COLO668 (cell line): Measurements from ENCODE around the gene RNU1-3.
"Not testable (repeated sequence)": the region's sequence is repeated elsewhere in the genome, so short reads cannot be mapped to it uniquely, and the experiment has no call there.

Experiments
- DNase-seq: peaks from one replicate; lab custom pipeline; 2025; ENCODE audit not compliant: unreplicated experiment; lab: John Stamatoyannopoulos, UW

The RNU1-3 gene

GRCh38 chr1:16621300-16621658 is 45.5 kb downstream of the RNU1-3 start:
- no peak for DNase-seq

DNA sequence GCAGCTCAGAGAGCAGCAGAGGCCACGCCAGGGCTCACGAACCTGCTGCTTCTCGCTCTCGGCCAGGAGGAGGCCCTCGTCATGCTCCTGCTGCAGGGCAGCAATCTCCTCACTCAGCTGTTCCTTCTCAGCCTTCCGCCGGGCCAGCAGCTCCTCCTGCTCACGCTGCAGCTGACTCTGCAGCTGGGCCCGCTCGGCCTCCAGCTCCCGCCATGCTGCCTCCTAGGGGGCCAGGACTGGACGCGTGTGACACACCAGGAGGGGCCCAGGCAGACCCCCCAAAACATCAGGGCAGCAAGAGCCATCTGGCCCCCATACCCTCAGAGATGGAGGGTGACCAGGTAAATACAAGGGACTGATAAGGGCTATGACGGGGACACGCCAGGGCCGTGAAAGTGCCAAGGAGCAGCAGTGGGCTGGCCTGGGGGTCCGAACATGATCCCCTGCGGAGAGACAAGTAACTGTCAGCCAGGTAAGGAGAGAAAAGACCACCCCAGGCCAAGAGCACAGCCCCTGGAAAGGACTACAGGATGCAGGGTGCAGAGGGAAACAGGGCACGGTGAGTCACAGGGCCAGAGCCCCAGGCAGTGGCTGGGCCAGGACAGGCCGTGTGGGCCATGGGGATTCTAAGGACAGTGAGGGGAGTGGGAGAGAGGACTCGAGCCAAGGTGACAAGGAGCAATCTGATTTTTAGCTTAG is 46.8 kb downstream of the RNU1-3 start:
- not testable (repeated sequence) for DNase-seq

DNA sequence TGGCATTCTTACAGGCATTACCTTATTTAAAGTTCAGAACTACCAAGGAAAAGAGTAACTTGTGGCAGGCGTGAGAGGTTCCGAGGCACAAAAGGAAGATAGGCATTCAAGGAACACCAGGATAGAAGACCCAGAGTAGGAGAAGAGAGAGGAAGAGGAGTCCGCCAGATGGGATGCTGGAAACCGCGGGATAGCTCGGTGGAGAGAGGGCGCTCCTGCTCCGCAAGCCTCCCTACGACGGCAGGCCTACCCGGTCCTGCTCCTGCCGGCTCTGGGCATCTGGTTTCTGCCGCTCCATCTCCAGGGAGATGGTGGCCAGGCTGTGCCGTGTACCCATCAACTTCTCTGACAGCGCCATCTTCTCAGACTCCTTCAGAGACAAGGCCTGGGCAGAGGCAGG is 48.0 kb downstream of the RNU1-3 start:
- DNase-seq = no peak

DNA sequence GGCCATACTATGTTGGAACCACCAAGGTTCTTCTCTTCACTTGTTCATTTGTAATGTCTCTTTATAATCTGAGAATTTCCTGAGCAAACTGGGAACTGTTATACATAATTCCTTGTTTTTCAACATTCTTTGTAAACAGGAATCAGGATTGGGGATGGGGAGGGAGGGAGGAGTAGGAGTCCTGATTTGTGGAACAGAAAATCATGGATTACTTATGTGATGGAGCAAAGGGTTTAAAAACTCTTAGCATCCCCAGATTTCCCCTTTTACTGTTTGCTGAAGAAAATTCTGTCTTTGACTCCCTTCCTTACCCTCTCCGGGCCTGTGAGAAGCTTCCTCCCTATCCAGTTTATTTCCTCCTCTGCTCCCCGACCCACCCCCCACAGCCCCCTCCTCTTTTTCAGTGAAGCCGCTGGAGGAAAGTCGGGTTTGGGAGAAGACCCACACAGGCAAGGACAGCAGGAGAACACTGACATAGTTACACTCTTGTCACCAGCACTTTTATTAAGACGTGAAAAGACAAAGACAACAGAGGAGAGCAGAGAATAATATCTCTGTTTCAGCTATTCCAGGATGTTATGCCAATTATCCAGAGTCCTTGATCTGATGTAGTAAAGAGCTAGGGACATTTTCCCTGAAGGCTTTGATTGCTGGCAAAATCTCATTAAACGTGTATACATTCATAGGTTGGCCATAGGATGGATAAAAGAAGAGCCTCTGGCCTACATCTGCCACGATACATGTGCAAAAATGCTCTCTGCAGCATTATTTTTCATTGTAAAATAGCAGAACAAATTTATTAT is 48.8 kb downstream of the RNU1-3 start:
- DNase-seq = no peak

DNA sequence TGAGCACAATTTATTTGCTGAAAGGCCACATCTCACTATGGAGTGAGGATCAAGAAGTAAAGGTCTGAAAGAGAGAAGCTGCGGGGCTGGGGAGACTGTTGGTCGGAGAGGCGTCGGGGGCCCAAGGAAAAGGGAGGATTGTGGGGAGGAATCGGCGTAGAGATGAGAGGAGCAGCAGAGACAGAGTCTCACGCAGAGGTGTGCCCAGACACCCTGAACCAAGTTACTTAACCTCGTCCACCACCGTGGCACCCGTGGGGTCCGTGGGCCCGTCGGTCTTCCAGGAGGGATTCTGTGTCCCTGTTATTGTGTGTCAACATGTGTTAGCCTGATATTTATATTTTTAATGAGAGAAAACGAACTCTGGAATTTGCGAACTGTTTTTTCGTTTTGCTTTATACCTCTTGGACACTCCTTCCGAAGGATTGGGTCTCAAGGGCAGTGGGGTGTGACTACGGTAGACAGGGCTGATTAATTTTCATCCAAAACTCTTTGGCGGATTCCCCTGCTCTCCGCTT is 49.6 kb downstream of the RNU1-3 start:
- no peak for DNase-seq
